K562 (cell line): ENCODE data around the gene RNPEPL1. TPM values are rescaled to one million over a fixed set of nuclear protein-coding genes. Genes with fewer than 3 reads are reported as not detected.

Source experiments
- HDAC6 ChIP-seq: IDR thresholded peaks from 2 replicates; pipeline ENCODE4 v1.6.1; 2012; ENCODE audit warnings: low read depth, mild to moderate bottlenecking, control low read depth, inconsistent platforms, low read length, moderate library complexity
- KAT7 ChIP-seq: sonication (generic); formaldehyde crosslinking; IDR thresholded peaks from 2 replicates; pipeline ENCODE4 v1.8.0; 2022; ENCODE audit warnings: missing genetic modification reagents, mild to moderate bottlenecking, borderline replicate concordance
- KDM5B ChIP-seq: fragments of 200-600 bp; sonication (generic); IDR thresholded peaks from 2 replicates; pipeline ENCODE4 v1.6.1; 2012; ENCODE audit warnings: low read depth, mild to moderate bottlenecking, moderate library complexity, low read length, control low read depth, inconsistent platforms; ENCODE audit not compliant: insufficient replicate concordance
- LEF1 ChIP-seq: fragments of 450-650 bp; IDR thresholded peaks from 2 replicates; pipeline ENCODE4 v1.6.1; 2016; ENCODE audit warnings: mild to moderate bottlenecking
- MCM5 ChIP-seq: fragments of 450-650 bp; IDR thresholded peaks from 2 replicates; pipeline ENCODE4 v1.6.1; 2016; ENCODE audit warnings: low read depth
- RFX5 ChIP-seq: IDR thresholded peaks from 2 replicates; pipeline ENCODE4 v1.6.1; 2011; ENCODE audit warnings: low read depth, mild to moderate bottlenecking, improper control_type of control experiment, low read length
- SAFB ChIP-seq: fragments of 200-400 bp; formaldehyde crosslinking; IDR thresholded peaks from 2 replicates; pipeline ENCODE4 v1.6.1; 2017; ENCODE audit warnings: low read depth, low read length, borderline replicate concordance
- SMAD4 ChIP-seq: fragments of 250-450 bp; sonication (Bioruptor Pico); conservative IDR thresholded peaks from 2 replicates; pipeline ENCODE4 v1.8.0; 2021; ENCODE audit warnings: inconsistent platforms, mild to moderate bottlenecking, moderate library complexity
- SMC3 ChIP-seq: conservative IDR thresholded peaks from 2 replicates; pipeline ENCODE4 v1.6.1; 2011; ENCODE audit warnings: low read depth, low read length, improper control_type of control experiment; ENCODE audit not compliant: insufficient read depth
- WHSC1 ChIP-seq: IDR thresholded peaks from one replicate; pipeline ENCODE4 v1.6.1; 2012; ENCODE audit warnings: low read length, control low read depth, inconsistent platforms
- ZNF695 ChIP-seq: fragments of 450-650 bp; formaldehyde crosslinking; IDR thresholded peaks from 2 replicates; pipeline ENCODE4 v1.4.0; 2020; ENCODE audit warnings: mild to moderate bottlenecking, moderate library complexity
- polyA plus RNA-seq, 8 experiments: library from polyadenylated mRNA; depleted of rRNA in 4 of 8; stranded (reverse) in 5 of 8; unstranded in 3 of 8; fragments of >200 nt; fragmentation: Nextera tagmentation in 2 of 8; fragmentation: Illumina TruSeq in 1 of 8; extraction: Ambion mirVana in 2 of 8; extraction: Trizol in 1 of 8; gene quantifications; 2 replicates each; pipeline versions ENCODE4 v1.2.1 to v1.2.3, GENCODE V29; 2011 to 2014; ENCODE audit warnings: inconsistent platforms in 1 of 8, missing spikeins in 1 of 8
- total RNA-seq, 7 experiments: library from RNA; depleted of rRNA in 6 of 7; stranded (reverse); fragments of >200 nt in 6 of 7; fragmentation: Illumina TruSeq in 2 of 7; extraction: Trizol in 2 of 7; gene quantifications; 2 replicates each; pipeline versions ENCODE4 v1.2.1 to v1.2.3, GENCODE V29; 2011 to 2021; ENCODE audit warnings: low replicate concordance in 1 of 7
- TF ChIP-seq, protein P1 (sequence below), 2 experiments: fragments of 200-800 bp in 1 of 2; sonication (Bioruptor generic) in 1 of 2; sonication (generic) in 1 of 2; formaldehyde crosslinking in 1 of 2; IDR thresholded peaks in 1 of 2; conservative IDR thresholded peaks in 1 of 2; 2 replicates each; pipeline versions ENCODE4 v1.5.0 to v1.6.1; 2016 to 2020; ENCODE audit warnings: missing compliant biosample characterization in 1 of 2, missing genetic modification characterization in 1 of 2, missing genetic modification reagents in 1 of 2
- TF ChIP-seq, protein P2 (sequence below), 2 experiments: IDR thresholded peaks; 2 replicates each; pipeline ENCODE4 v1.6.1; 2012; ENCODE audit warnings: improper control_type of control experiment in 2 of 2, low read depth in 2 of 2, low read length in 2 of 2, borderline replicate concordance in 1 of 2
- TF ChIP-seq, protein P3 (sequence below): IDR thresholded peaks from 2 replicates; pipeline ENCODE4 v1.6.1; 2011; ENCODE audit not compliant: insufficient read length; ENCODE audit errors: extremely low read depth
- TF ChIP-seq, protein P4 (sequence below): IDR thresholded peaks from 3 replicates; pipeline ENCODE4 v1.6.1; 2011; ENCODE audit warnings: borderline replicate concordance, mild to moderate bottlenecking, moderate library complexity; ENCODE audit not compliant: insufficient read length; ENCODE audit errors: extremely low read depth
- TF ChIP-seq, protein P5 (sequence below), 2 experiments: fragments of 450-650 bp; conservative IDR thresholded peaks; 2 replicates each; pipeline ENCODE4 v1.6.1; 2017; ENCODE audit warnings: mild to moderate bottlenecking in 2 of 2, moderate library complexity in 2 of 2

RNPEPL1 gene
- total and polyA plus RNA-seq, 9 of the 15 experiments (the other 6 are each of a cell fraction or from before 2014, with no cell fraction given), result 0.07 to 38.7 (median 5.6) TPM

DNA sequence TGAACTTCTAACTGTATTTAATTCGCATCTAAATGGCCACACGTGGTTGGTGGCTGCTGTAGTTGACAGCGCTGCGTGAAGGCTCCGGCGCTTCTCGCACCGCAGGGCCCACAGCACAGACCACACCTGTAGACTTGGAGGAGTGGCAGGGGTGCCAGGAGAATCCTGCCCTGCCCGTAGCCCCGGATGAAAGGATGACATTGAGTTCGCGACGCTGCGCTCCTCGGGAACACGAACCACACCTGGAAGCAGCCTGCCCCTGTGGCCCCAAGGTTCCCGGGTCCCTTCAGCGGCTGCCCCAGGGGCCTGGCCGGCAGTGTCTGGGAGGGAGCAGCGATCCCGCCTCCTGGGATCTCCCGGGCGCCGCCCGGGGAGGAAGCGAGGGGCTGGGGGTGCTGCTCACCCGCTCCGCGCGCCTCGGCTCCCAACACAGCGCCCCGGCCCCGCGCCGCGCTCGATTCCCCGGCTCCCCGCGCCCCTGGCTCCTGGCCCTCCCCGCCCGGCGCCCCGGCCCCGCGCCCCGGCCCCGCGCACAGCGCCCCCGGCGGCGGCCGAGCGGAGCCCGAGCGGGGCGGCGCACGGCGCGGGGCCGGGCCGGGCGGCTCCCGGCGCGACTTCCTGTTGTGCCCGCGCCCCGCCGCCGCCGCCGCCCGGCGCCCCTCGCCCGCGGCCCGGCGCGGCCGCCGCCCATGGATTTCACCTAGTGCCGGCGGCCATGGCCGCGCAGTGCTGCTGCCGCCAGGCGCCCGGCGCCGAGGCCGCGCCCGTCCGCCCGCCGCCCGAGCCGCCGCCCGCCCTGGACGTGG is at the start of gene RNPEPL1 (continued):
- TF ChIP-seq, protein P1, sequence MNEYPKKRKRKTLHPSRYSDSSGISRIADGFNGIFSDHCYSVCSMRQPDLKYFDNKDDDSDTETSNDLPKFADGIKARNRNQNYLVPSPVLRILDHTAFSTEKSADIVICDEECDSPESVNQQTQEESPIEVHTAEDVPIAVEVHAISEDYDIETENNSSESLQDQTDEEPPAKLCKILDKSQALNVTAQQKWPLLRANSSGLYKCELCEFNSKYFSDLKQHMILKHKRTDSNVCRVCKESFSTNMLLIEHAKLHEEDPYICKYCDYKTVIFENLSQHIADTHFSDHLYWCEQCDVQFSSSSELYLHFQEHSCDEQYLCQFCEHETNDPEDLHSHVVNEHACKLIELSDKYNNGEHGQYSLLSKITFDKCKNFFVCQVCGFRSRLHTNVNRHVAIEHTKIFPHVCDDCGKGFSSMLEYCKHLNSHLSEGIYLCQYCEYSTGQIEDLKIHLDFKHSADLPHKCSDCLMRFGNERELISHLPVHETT (CRISPR knock-in tag; conservative IDR thresholded peaks at IDR 0.05 in 1 of 2, IDR thresholded peaks at IDR 0.05 in 1 of 2), result peak in 1 of 2 experiments; percentile 86; a peak in 2 of 4 replicates
- TF ChIP-seq SMAD4 (no peak), MCM5 (no peak), SAFB (no peak), KAT7 (0 out of 2 replicates have a peak, but pooled peaks have one; percentile 16), RFX5 (no peak), LEF1 (no peak), KDM5B (peak; percentile 3), WHSC1 (no peak), ZNF695 (CRISPR knock-in tag) (no peak), SMC3 (no peak), HDAC6 (no peak)
- TF ChIP-seq, protein P2, sequence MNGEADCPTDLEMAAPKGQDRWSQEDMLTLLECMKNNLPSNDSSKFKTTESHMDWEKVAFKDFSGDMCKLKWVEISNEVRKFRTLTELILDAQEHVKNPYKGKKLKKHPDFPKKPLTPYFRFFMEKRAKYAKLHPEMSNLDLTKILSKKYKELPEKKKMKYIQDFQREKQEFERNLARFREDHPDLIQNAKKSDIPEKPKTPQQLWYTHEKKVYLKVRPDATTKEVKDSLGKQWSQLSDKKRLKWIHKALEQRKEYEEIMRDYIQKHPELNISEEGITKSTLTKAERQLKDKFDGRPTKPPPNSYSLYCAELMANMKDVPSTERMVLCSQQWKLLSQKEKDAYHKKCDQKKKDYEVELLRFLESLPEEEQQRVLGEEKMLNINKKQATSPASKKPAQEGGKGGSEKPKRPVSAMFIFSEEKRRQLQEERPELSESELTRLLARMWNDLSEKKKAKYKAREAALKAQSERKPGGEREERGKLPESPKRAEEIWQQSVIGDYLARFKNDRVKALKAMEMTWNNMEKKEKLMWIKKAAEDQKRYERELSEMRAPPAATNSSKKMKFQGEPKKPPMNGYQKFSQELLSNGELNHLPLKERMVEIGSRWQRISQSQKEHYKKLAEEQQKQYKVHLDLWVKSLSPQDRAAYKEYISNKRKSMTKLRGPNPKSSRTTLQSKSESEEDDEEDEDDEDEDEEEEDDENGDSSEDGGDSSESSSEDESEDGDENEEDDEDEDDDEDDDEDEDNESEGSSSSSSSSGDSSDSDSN (IDR thresholded peaks at IDR 0.05; ENCODE audit: borderline replicate concordance in 1 of 2, low read depth in 2 of 2, low read length in 2 of 2), result peak in 1 of 2 experiments; percentile 62; a peak in 1 of 4 replicates
- TF ChIP-seq, protein P3, sequence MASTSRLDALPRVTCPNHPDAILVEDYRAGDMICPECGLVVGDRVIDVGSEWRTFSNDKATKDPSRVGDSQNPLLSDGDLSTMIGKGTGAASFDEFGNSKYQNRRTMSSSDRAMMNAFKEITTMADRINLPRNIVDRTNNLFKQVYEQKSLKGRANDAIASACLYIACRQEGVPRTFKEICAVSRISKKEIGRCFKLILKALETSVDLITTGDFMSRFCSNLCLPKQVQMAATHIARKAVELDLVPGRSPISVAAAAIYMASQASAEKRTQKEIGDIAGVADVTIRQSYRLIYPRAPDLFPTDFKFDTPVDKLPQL, result no peak
- TF ChIP-seq, protein P4, sequence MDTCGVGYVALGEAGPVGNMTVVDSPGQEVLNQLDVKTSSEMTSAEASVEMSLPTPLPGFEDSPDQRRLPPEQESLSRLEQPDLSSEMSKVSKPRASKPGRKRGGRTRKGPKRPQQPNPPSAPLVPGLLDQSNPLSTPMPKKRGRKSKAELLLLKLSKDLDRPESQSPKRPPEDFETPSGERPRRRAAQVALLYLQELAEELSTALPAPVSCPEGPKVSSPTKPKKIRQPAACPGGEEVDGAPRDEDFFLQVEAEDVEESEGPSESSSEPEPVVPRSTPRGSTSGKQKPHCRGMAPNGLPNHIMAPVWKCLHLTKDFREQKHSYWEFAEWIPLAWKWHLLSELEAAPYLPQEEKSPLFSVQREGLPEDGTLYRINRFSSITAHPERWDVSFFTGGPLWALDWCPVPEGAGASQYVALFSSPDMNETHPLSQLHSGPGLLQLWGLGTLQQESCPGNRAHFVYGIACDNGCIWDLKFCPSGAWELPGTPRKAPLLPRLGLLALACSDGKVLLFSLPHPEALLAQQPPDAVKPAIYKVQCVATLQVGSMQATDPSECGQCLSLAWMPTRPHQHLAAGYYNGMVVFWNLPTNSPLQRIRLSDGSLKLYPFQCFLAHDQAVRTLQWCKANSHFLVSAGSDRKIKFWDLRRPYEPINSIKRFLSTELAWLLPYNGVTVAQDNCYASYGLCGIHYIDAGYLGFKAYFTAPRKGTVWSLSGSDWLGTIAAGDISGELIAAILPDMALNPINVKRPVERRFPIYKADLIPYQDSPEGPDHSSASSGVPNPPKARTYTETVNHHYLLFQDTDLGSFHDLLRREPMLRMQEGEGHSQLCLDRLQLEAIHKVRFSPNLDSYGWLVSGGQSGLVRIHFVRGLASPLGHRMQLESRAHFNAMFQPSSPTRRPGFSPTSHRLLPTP, result no peak
- TF ChIP-seq, protein P5, sequence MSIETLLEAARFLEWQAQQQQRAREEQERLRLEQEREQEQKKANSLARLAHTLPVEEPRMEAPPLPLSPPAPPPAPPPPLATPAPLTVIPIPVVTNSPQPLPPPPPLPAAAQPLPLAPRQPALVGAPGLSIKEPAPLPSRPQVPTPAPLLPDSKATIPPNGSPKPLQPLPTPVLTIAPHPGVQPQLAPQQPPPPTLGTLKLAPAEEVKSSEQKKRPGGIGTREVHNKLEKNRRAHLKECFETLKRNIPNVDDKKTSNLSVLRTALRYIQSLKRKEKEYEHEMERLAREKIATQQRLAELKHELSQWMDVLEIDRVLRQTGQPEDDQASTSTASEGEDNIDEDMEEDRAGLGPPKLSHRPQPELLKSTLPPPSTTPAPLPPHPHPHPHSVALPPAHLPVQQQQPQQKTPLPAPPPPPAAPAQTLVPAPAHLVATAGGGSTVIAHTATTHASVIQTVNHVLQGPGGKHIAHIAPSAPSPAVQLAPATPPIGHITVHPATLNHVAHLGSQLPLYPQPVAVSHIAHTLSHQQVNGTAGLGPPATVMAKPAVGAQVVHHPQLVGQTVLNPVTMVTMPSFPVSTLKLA (conservative IDR thresholded peaks at IDR 0.05), result peak; percentile 58 to 62
